Femur (tissue), 1 donor: ENCODE measurements around the gene FAM117B.

Experiments used
- DNase-seq: peaks from one replicate; pipeline ENCODE4 v3.0.0-alpha.2; 2017

The FAM117B gene

DNA sequence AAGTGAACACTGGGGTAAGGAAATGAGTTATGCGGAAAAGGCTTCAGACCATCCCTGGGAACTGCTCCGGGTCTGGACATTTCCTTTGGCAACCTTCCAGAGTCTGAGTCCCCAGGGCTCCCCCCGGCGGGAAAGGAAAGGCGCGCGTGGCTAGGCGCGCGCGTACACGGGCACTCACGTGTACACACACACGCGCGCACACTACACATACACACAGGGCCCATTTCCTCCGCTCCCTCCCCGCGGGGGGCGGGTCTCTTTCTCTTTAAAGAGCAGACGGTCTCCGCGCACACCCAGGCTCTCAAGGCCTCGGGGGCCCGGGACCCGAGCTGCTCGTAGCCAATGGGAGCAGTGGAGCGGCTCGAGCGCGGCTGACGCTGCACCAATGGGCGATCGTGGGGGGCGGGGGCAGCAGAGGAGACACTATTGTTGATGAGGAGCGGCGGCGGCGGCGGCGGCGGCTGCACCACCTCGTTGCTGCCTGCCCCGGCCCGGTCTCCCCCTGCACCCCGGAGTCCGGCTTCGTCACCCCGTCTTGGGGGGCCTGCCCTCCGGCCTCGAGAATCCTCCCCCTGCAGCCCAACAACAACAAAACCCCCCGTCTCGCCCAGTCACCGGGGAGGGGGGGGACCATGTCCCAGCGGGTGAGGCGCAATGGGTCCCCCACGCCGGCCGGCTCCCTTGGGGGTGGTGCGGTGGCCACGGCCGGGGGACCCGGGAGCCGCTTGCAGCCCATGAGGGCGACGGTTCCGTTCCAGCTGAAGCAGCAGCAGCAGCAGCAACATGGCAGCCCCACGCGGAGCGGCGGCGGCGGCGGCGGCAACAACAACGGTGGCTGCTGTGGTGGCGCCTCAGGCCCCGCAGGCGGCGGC, at the start of gene FAM117B:
Gene FAM117B (plus strand): TSS at position 414 of the 872 bp plus-strand sequence. CDS start 219 bp downstream, at position 633.
- DNase-seq: peak; percentile 98

DNA sequence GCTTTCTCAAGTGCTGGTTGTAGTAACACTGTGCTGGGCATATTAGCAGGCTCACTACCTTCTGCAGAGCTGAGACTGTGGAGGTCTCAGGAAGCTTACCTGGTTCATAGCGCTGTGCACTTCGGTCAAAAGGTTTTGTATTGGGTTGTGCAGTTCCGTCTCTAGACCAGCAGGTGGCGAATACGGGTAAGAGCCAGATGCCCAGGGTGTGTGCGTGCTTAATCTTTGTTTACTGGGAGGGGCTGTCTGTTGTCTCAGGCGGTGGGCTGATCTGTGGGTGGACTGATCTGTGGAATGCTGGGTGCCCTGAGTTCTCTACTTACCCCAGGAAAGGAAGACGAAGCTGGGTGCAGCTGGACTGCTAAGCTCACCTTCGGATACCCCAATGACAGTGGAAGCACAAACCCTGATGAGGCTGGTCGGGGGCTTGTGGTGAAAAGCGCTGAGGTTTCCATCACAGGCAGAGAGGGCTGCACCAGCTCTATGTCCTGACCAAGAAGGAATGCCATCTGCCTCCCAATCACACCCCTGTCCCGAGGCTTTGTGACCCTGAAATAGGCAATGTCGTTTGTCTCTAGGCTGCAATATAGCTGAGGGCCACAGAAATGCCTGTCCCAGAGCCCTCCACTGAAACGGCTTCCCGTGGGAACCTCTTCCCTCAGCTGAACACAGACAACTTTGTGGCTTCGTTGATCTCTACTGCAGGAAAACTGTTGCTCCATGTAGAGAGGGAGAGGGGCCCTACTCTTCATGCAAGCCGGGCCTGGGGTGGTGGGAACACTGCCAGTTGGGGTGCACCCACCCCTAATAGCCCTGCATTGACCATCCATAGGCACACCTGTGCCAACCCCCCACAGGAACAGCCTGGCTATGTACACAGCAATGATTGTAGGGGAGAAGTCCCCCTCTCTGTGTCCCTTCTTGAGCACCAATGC, 45.9 kb upstream of the FAM117B start:
- peak; percentile 72 for DNase-seq

DNA sequence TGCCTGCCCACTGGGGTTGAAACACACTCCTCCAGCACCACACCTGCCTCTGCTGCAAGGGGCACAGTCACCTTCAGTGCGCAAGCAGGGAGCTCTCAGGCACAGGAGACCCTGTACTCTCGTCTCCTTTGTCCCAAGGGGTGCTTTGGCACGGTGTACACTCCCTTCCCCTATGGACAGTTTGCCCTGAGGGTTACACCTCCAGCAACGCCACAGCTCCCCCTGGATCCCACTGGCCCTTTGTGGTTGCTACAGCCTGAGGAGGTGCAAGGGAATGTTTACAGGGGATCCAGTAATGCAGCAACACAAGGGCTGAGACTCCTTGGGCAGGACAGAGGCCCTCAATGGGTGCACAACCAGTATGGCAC, 45.2 kb upstream of the FAM117B start:
- DNase-seq: no peak

DNA sequence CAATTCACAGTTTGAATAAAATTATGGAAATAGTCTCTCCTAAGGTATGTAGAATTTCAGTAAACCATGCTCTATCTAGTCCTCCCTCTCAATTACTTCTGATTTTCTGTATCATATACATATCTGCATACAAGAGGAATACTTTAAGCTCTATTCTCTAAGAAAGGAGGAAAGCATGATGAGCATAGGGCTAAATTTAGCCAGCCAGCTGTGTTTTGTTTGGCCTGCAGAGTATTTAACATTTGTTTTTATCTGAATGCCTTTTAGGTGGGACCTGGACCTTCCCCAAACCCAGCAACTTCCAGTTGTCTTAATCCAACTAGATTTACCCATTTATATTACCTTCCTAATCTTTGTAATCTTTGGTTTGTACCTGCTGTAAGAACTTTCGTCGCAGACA, 42.2 kb upstream of the FAM117B start:
- no peak for DNase-seq

DNA sequence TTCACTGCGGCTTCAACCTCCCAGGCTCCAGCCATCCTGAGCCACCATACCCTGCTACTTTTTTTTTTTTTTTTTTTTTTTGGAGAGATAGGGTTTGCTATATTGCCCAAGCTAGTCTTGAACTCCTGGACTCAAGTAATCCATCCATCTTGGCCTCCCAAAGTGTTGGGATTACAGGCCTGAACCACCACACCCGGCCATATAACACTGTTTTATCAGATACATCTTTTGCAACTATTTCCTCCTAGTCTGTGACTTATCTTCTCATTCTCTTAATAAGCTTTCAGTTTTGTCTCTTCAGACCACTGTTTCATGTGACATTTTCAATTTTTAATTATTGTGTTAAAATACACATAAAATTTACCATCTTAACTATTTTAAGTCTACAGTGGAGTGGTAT, 35.7 kb upstream of the FAM117B start:
- DNase-seq: no peak

DNA sequence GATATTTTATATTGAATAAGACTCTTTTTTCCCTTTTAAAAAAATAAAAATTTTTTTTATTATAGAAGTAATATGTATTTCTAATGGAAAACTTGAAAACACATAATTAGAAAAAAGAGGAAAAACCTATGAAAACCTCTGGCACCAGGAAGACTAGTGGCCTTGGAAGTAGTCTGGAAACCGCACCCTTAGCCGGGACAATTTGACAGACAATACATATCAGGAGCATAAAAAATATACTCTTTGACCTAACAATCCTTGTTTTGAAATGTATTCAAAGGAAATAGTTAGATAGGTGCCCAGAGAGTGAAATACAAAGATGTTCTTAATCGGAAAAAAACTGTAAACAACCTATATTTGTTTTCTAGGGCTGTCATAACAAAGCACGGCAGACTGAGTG, 34.9 kb upstream of the FAM117B start:
- DNase-seq: no peak

DNA sequence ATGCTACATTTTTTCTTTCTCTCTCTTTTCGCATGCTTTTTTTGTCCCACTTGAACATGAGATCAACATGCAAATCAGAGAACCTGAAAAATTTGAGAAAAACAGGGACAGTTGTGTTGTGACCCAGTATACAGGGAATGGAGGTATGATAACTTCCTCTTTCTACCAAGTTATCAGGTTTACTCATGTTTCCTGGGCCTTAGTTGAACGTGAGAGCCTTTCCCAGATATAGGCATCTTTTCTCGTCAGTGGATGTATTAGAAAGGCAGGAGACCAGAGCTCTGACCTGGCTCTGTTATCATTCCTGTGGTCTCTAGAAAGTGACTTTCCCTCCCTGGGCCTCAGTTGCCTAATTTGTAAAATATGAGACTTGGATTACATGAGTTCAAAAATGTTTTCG, 30.1 kb upstream of the FAM117B start:
- no peak for DNase-seq

DNA sequence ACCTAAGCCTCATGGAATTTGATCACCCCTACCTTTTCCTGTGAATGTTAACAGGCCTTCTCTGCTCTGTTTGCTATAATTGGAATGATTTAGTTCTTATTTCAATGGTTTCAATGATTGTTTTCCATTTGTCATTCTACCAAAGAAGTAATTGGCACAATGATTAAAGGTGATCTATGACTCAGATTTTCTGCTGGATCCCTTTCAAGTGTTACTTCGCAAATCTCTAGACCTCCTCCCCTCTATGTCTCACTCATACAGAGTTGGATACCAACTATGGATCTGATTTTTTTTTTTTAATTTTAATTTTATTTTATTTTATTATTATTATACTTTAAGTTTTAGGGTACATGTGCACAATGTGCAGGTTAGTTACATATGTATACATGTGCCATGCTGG, 29.6 kb upstream of the FAM117B start:
- DNase-seq: no peak

DNA sequence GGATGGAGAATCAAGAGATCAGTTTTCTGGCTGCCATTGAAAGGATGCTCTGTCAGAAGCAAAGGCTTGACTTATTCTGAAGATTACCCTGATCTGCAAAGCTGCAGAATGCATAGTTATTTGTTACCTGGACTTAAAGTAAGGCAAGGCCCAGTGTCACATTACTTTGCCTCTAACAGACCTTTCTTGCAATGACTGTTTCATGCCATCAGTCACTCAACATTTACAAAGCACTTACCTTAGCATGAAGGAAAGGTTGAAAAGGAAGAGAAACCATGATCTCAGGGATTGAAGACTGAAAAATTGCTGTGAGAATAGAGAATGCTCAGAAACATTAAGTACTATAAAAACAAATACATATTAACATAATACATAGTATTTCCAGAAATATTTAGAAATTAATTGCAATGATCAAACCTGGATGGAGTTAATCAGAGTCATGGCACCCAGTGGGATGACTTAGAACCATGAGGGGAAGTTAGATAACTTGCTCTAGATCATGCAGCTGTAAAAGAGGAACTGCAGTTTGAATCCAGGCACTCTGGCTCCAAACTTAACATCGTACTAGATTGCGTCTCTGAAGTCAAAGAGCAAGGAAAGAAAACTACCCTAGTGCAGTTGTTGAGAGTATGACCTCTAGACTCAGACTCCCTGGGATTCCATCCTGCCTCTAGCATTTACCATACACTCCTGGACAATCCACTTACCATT, 26.5 kb upstream of the FAM117B start:
- no peak for DNase-seq

DNA sequence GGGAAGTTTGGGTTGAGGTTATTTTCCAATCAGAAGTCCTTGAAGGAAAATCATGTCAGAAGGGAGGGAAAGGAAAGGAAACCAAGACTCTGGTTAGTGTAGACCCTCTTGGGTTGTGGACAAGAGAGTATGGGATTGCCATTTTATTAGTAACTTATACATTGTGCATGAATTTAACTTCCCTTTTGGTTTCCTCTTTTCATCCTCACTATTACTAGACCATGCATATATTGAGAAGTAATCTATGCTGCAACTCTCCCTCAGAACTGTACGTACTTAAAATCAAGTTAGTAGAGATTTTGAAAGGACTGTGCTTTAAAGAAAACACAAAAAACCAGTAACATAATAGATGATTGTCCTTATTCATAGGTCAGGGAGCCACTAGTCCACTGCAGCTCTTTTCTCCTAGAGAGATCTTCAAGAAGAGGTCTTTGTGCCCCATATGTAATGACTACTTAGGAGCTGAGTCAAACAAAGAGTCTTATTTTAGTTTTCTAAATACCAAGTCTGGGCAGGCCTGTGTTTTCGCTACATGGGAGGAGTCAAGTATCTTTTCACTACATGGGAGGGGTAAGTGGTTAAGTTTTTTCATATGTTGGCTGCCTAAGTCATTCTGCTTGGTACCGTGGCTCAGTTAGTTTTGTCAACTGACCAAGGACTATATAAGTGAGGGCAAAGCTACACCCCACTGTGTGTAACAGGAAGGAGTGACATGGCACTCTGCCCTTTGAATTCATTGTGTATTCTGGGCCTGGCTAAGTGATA, 25.2 kb upstream of the FAM117B start:
- no peak for DNase-seq

DNA sequence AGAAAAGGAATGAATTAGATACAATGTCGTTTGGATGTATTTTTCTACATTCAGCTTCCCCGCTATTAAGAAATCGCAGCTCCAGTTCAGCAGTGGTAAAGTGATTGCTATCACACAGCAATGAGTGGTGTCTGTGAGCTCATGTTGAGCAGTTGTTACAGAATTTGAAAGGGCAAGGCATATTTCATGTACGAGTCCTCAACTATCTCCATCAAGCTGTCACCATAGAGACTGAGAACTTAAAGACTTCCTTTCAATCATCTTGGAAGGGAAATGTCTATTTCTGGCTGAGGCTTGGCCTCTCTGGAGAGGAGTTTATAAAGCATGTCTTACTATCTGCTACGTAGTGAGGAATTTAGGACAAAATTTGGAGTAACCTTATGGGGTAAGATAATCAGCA, 24.4 kb upstream of the FAM117B start:
- DNase-seq: no peak

DNA sequence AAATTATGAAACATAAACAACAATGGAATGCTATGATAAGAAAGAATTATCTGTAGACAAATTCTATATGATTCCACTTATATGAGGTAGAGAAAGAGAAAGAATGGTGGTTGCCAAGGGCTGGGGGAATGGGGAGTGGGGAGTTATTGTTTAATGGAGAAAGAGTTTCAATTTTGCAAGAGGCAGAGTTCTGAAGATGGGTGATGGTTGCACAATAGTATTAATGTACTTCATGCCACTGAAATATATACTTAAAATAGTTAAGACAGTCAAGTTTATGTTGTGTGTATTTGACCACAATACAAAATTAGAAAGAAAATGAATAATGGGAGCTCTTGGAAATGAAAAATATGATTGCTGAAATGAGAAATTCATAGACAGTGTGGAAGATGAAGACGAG, 22.6 kb upstream of the FAM117B start:
- no peak for DNase-seq

DNA sequence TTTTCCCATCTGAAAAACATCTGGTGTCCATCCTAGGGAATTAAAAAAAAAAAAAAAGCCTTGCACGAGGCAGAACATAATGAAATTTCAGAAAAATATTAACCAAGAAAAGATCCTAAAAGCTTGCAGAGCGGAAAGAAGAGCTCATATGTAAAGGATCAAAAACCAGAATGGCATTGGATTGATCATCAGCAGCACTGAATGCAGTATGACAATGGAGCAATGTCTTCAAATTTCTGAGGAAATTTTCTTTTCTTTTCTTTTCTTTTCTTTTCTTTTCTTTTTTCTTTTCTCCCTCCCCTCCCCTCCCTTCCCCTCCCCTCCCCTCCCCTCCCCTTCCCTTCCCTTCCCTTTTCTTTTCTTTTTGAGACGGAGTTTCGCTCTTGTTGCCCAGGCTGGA, 21.3 kb upstream of the FAM117B start:
- no peak for DNase-seq

DNA sequence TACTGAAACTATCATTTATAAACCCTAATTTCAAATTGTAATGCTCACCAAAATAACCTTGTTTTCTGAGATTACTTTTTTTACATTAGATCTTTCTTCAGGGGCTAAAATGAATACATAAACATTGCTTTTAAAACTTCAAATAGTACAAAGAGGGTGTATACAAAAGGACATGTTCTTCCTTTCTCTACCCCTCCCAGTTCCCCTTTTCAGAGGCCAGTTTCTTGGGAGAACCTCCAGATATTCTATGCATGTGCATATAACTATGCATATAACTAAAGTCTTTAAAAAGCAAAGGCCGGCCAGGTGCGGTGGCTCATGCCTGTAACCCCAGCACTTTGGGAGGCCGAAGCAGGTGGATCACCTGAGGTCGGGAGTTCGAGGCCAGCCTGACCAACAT, 10.6 kb upstream of the FAM117B start:
- DNase-seq: no peak

DNA sequence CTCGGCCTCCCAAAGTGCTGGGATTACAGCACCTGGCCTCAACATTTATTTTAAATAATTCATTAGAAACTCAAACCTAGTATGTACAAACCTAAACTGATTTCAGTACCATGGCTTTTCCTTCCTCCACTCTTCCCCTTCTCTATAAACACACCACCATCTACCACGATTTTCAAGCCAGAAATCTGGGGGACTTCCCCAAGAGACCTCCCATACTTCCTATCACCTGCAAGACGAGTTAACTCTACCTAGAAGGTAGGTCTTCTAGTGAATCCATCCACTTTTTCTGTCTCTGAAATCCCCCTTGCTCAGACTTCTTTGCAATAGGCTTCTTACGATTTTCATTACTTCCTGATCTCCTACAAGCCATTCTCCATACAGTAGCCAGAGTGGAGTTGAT, 7.7 kb upstream of the FAM117B start:
- no peak for DNase-seq

DNA sequence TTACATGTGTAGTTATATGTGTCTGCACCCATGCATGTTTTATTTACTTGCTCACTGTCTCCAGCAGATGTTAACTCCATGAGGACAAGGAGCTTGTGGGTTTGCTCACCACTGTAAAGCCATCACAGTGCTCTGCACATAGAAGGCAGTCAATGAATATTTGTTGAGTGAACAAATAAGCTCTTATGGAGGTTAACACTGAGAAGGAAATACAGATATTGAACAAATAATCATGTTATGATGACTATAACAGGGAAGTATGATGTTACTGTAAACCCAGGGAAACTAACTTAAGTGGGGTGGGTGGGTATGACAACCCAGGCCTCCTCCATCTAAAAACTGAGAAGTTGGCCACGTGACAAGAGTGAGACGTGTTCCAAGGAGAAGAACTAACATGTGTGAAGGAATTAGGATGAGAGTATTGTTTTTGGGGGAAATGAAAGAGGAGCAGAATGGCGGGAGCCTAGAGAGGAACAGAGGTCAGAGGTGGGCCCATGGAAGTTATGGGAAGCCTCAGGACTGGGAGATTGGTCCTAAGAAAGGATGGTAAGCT, 6.0 kb upstream of the FAM117B start:
- no peak for DNase-seq

DNA sequence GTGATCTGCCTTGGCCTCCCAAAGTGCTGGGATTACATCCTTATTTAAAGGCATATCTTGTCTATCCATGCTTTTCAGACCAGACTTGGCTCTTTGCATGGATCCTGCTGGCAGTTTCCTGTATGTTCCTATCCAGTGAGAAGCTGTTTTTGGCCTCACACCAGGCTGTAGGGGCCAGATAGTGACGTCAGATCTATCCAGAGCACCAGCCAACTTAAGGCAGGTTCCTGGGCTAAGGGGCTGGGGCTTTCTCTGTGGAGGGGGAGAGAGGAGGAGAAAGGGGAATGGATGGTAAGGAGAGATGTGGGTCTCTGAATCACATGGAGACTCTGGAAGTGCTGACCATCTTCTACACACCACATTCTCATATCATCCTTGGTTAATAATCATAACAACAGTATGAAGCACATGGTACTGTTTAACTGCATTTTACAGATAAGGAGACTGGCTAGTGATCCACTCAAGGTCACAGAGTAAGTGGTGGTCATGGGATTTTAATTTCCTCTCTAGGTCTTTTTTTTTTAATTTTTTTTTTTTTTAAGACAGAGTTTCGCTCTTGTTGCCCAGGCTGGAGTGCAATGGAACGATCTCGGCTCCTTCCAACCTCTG, 2.0 kb upstream of the FAM117B start:
- peak; percentile 56 for DNase-seq

DNA sequence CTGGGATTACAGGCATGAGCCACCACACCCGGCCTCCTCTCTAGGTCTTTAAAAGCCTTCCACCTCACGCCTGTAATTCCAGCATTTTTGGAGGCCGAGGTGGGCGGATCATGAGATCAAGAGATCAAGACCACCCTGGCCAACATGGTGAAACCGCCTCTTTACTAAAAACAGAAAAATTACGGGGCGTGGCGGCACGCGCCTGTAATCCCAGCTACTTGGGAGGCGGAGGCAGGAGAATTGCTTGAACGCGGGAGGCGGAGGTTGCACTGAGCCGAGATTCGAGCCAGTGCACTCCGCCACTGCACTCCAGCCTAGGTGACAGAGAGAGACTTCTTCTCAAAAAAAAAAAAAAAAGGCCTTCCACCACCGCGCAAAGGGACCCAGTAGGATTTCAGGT, 1.3 kb upstream of the FAM117B start:
- no peak for DNase-seq

DNA sequence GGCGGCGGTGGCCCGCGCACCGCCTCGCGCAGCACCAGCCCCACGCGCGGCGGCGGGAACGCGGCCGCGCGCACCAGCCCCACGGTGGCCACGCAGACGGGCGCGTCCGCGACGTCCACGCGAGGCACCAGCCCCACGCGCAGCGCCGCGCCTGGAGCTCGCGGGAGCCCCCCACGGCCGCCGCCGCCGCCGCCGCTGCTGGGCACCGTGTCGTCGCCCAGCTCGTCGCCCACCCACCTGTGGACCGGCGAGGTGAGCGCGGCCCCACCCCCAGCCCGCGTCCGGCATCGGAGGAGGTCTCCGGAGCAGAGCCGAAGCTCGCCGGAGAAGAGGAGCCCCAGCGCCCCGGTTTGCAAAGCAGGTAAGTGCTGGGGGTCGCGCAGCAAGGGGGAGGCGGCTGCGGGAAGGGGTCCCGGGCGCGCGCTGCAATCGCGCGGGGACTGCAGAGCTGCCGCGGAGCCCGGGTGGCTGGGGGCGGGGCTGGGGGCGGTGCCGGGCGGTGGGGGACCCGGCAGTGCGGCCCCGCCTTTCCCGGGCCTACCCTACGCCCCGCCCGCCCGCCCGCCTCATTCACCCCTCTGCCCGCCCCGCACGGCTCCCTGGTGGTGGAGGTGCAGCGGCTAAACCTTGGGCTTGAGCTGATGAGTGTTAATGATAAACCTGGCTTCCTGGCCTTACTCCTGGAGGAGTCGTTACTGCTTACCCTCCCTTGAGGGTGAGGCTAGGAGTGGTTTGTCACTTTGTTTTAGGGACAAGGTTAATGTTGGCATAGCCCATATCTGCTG, 851 bp downstream of the FAM117B start:
- peak; percentile 86 for DNase-seq

DNA sequence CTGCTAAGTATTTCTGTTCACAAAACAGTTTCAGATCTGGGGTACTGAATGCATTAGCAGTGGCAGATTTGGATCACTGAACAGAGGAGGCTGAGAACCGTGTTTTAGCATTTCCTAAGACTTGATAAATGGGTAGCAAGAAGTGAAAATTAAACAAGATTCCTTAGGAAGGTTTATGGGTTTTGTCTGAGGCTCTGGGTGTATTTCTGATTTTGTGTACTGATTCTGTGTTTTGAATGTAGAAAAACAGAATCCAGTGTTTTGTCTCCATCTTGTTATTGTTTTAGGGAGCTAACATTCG, 1.4 kb downstream of the FAM117B start:
- DNase-seq: no peak

DNA sequence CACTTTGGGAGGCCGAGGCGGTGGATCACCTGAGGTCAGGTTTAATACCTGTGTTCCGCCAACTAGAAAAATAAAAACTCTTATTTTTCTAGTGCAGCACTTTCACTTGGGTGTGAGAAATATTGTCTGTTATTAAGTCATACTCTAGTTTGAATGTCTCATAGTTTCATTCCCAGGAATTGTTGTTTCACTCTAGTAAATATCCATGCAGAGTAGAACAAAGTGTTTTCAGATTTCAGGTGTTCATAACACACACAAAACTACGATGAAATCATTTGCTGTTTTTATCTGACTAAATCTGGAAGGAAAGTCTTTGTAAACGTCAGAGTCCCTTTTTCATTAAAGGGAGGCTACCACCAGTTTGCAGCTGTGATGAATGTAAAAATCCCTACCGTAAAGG, 4.0 kb downstream of the FAM117B start:
- DNase-seq: no peak
